ENCODE data around the gene OR4D1. TPM values are rescaled to one million over a fixed set of nuclear protein-coding genes. Genes with fewer than 3 reads are reported as not detected.
A peak's percentile ranks its signal among the peaks of the same experiment; 100 is the strongest.
"Not testable (repeated sequence)": the region's sequence is repeated elsewhere in the genome, so short reads cannot be mapped to it uniquely, and the experiment has no call there.

Gene OR4D1
- total RNA-seq (2021): not detected in 2 replicates
- percentile 12 among the genes with signal in this experiment for Bru-seq, nascent RNA
- percentile 12 among the genes with signal in this experiment for BruChase-seq, experiment 1, labeled RNA remaining after a 2-hour chase
- BruChase-seq, experiment 2, labeled RNA remaining after a 6-hour chase: not detected
- long read RNA-seq: 0 reads

DNA sequence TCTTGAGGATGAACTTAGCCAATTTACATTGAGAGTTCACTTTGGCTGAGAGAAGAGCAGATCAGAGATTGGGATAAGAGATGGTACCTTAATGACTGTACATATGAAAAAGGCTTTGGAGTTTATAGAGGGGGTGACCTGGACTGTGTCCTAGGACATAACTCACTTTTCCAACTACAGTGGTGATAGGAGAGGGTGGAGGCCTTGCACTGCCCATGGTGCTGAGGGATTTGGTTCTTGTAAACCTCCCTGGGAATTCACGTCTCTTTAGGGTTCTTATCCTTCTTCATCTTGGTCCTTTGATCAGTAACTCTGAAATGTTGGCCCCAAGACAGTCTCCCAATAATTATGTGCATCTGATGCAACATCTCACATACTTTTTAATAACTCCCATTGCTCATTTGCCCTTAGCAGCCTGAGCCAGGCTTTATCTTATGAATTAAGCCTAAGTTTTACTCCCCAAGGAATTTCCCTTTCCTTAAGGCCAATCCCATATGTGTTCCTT lies at the start of gene OR4D1:
Gene OR4D1, plus strand, starts transcription at position 455 of the 505 bp plus-strand sequence. CDS start 6,770 bp downstream, outside the sequence.
- no peak within 1 kb of the TSS for H3K4me3 ChIP-seq (ENCODE audit: low read depth, low read length, poor library complexity, severe bottlenecking)
- ChIA-PET POLR2A (ENCODE audit: low non-redundant PET) (no interaction called here), CTCF (no interaction called here)
- no peaks in the 10 kb centered on the region for H3K4me1 ChIP-seq (ENCODE audit: insufficient read depth, low read length, poor library complexity, severe bottlenecking)
- intact Hi-C loops (cut with micrococcal nuclease; ENCODE audit: unreplicated experiment): no loop called here
- BruUV-seq (replicated peaks): no TSS peak
- peaks cover 85% of the 10 kb centered on the region for H3K27me3 ChIP-seq (replicated peaks; ENCODE audit: insufficient read depth, low read depth, low read length, poor library complexity)
- TF ChIP-seq, protein P1, sequence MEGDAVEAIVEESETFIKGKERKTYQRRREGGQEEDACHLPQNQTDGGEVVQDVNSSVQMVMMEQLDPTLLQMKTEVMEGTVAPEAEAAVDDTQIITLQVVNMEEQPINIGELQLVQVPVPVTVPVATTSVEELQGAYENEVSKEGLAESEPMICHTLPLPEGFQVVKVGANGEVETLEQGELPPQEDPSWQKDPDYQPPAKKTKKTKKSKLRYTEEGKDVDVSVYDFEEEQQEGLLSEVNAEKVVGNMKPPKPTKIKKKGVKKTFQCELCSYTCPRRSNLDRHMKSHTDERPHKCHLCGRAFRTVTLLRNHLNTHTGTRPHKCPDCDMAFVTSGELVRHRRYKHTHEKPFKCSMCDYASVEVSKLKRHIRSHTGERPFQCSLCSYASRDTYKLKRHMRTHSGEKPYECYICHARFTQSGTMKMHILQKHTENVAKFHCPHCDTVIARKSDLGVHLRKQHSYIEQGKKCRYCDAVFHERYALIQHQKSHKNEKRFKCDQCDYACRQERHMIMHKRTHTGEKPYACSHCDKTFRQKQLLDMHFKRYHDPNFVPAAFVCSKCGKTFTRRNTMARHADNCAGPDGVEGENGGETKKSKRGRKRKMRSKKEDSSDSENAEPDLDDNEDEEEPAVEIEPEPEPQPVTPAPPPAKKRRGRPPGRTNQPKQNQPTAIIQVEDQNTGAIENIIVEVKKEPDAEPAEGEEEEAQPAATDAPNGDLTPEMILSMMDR (conservative IDR thresholded peaks at IDR 0.05; ENCODE audit: low read depth, low read length): no peak
- TF ChIP-seq EZH2 (IDR thresholded peaks at IDR 0.05; ENCODE audit: borderline replicate concordance, low read depth, low read length, poor library complexity, severe bottlenecking): no peak
- no peak within 1 kb of the TSS for H3K27ac ChIP-seq (ENCODE audit: low read depth, low read length, poor library complexity, severe bottlenecking)
- H3K36me3 ChIP-seq (ENCODE audit: insufficient read depth, low read length, poor library complexity, severe bottlenecking): no peaks in the 10 kb centered on the region
- DNase-seq (ENCODE audit: low spot score): no peak
- H3K9me3 ChIP-seq (ENCODE audit: low read depth, low read length, poor library complexity, severe bottlenecking): peaks cover 30% of the 10 kb centered on the region

DNA sequence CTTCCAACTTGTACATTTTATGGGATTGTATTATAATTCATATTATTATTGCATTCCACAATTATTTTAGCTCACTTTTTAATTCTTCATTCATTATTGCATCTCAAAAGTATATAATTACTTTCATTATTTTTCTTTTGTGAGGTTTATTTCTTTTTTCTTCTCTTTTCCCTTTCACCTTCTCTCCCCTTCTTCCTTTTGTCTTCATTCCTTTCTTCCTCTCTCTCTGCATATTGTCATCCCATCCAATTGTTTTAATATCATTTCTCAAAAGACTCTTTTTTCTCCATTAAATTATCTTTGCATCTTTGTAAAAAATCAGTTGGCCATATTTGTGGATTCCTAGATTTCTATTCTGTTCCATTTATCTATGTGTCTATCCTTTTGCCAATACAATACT lies 47.7 kb upstream of the OR4D1 start:
- no peak overlapping the region for H3K4me3 ChIP-seq (ENCODE audit: low read depth, low read length, poor library complexity, severe bottlenecking)
- no peaks in the 10 kb centered on the region for H3K27me3 ChIP-seq (replicated peaks; ENCODE audit: insufficient read depth, low read depth, low read length, poor library complexity)
- BruUV-seq (replicated peaks): no TSS peak
- TF ChIP-seq, protein P1 (conservative IDR thresholded peaks at IDR 0.05; ENCODE audit: low read depth, low read length): no peak
- H3K9me3 ChIP-seq (ENCODE audit: low read depth, low read length, poor library complexity, severe bottlenecking): no peaks in the 10 kb centered on the region
- DNase-seq (ENCODE audit: low spot score): no peak
- no peak overlapping the region for H3K27ac ChIP-seq (ENCODE audit: low read depth, low read length, poor library complexity, severe bottlenecking)
- CTCF ChIA-PET: no interaction called here
- intact Hi-C loops (cut with micrococcal nuclease; ENCODE audit: unreplicated experiment): no loop called here
- no peaks in the 10 kb centered on the region for H3K4me1 ChIP-seq (ENCODE audit: insufficient read depth, low read length, poor library complexity, severe bottlenecking)
- H3K36me3 ChIP-seq (ENCODE audit: insufficient read depth, low read length, poor library complexity, severe bottlenecking): no peaks in the 10 kb centered on the region
- POLR2A ChIA-PET (ENCODE audit: low non-redundant PET): no interaction called here

DNA sequence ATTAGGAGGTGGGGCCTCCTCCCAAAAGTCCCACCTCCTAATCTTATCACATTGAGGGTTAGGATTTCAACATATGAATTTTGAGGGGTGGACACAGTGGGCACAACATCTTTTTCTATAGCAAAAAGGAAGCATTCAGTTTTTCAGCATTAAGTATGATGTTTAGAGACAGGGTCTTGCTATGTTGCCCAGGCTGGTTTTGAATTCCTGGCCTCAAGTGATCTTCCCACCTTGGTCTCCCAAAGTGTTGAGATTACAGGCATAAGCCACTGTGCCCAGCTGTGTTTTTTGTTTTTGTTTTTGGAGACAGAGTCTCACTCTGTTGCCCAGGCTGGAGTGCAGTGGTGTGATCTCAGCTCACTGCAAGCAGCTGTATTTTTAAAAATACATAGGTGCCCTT lies 46.3 kb upstream of the OR4D1 start:
- POLR2A ChIA-PET (ENCODE audit: low non-redundant PET); CTCF ChIA-PET; BruUV-seq (replicated peaks): not testable (repeated sequence)

DNA sequence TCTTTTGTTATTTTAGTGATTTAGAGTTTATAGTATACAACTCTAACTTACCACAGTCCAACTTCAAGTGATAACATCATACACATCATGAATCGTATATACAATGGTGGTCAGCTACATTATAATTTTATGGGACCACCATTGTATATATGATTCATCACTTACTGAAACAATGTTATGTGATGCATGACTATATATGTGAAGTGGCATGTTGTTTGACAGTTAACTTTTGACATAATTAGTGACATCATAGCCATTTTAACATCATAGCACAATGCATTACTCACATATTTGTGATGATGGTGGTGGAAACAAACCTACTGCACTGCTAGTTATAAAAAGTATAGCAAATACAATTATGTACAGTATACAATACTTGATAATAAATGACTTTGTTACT lies 43.1 kb upstream of the OR4D1 start:
- no peak for DNase-seq (ENCODE audit: low spot score)
- Histone ChIP-seq H3K4me3 (ENCODE audit: low read depth, low read length, poor library complexity, severe bottlenecking) (no peak overlapping the region), H3K9me3 (ENCODE audit: low read depth, low read length, poor library complexity, severe bottlenecking) (peaks cover 5% of the 10 kb centered on the region), H3K27ac (ENCODE audit: low read depth, low read length, poor library complexity, severe bottlenecking) (no peak overlapping the region), H3K27me3 (replicated peaks; ENCODE audit: insufficient read depth, low read depth, low read length, poor library complexity) (no peaks in the 10 kb centered on the region), H3K4me1 (ENCODE audit: insufficient read depth, low read length, poor library complexity, severe bottlenecking) (no peaks in the 10 kb centered on the region), H3K36me3 (ENCODE audit: insufficient read depth, low read length, poor library complexity, severe bottlenecking) (no peaks in the 10 kb centered on the region)
- ChIA-PET POLR2A (ENCODE audit: low non-redundant PET) (interaction anchor here (0.8 kb wide), 1 partner anchor 88 kb away, joined by 3 read pairs; no protein-coding TSS in a partner anchor), CTCF (no interaction called here)
- no TSS peak for BruUV-seq (replicated peaks)
- intact Hi-C loops (cut with micrococcal nuclease; ENCODE audit: unreplicated experiment): no loop called here
- TF ChIP-seq, protein P1 (conservative IDR thresholded peaks at IDR 0.05; ENCODE audit: low read depth, low read length): no peak
- TF ChIP-seq EZH2 (IDR thresholded peaks at IDR 0.05; ENCODE audit: borderline replicate concordance, low read depth, low read length, poor library complexity, severe bottlenecking): no peak

More for the DNA sequence above, 46.3 kb upstream of the OR4D1 start:
- DNase-seq (ENCODE audit: low spot score); H3K4me3 ChIP-seq (ENCODE audit: low read depth, low read length, poor library complexity, severe bottlenecking); H3K36me3 ChIP-seq (ENCODE audit: insufficient read depth, low read length, poor library complexity, severe bottlenecking); H3K27me3 ChIP-seq (replicated peaks; ENCODE audit: insufficient read depth, low read depth, low read length, poor library complexity); H3K4me1 ChIP-seq (ENCODE audit: insufficient read depth, low read length, poor library complexity, severe bottlenecking); H3K9me3 ChIP-seq (ENCODE audit: low read depth, low read length, poor library complexity, severe bottlenecking); H3K27ac ChIP-seq (ENCODE audit: low read depth, low read length, poor library complexity, severe bottlenecking); intact Hi-C loops (cut with micrococcal nuclease; ENCODE audit: unreplicated experiment): not testable (repeated sequence)
